ENCODE data around the gene IMMP2L. TPM values are rescaled to one million over a fixed set of nuclear protein-coding genes. Genes with fewer than 3 reads are reported as not detected.

IMMP2L gene
- total RNA-seq, 2 experiments from 2014 or later = 17.4 to 30.2 TPM

GRCh38 chr7:111089822-111090426 lies 472.4 kb downstream of the IMMP2L start:
- H3K9me3 Mint-ChIP-seq = peaks cover 7% of the 10 kb centered on the region
- CTCF ChIA-PET = interaction anchor here (0.8 to 1.3 kb wide), 4 partner anchors 10 to 78 kb away, joined by 3 read pairs; no protein-coding TSS in a partner anchor
- TF ChIP-seq CTCF (IDR thresholded peaks at IDR 0.05) = peak; percentile 78
- peak overlapping the region; percentile 96 for H3K4me3 Mint-ChIP-seq
- peaks cover 51% of the 10 kb centered on the region for H3K4me1 Mint-ChIP-seq (ENCODE audit: low read depth)
- ATAC-seq (no peak), DNase-seq (no peak)
- peaks cover 45% of the 10 kb centered on the region for H3K36me3 Mint-ChIP-seq (ENCODE audit: low read depth)
- H3K27ac Mint-ChIP-seq = peak overlapping the region; percentile 94
- H3K27me3 Mint-ChIP-seq = no peaks in the 10 kb centered on the region
- POLR2A ChIA-PET = interaction anchor here (0.9 to 3.9 kb wide), 7 partner anchors 7 to 72 kb away, joined by 3 to 27 read pairs (median 8); no protein-coding TSS in a partner anchor
- intact Hi-C loops (cut with micrococcal nuclease) = loop anchor here (5.0 to 10.0 kb wide), 4 partner anchors 195 to 645 kb away; no protein-coding TSS in a partner anchor

- no peak for ATAC-seq
- TF ChIP-seq CTCF (IDR thresholded peaks at IDR 0.05) = no peak
- H3K27ac Mint-ChIP-seq = peak overlapping the region; percentile 91
- ChIA-PET CTCF (interaction anchor here (0.6 kb wide), 1 partner anchor 122 kb away, joined by 3 read pairs; no protein-coding TSS in a partner anchor), POLR2A (no interaction called here)
- no peak for DNase-seq
- H3K4me3 Mint-ChIP-seq = no peak overlapping the region
- peaks cover 7% of the 10 kb centered on the region for H3K9me3 Mint-ChIP-seq
- no peaks in the 10 kb centered on the region for H3K27me3 Mint-ChIP-seq
- intact Hi-C loops (cut with micrococcal nuclease) = loop anchor here (10.0 kb wide), 1 partner anchor 194 kb away; no protein-coding TSS in a partner anchor
- peaks cover 58% of the 10 kb centered on the region for H3K4me1 Mint-ChIP-seq (ENCODE audit: low read depth)
- peaks cover 29% of the 10 kb centered on the region for H3K36me3 Mint-ChIP-seq (ENCODE audit: low read depth)
Observed at GRCh38 chr7:111088328-111088727, 474.0 kb downstream of the IMMP2L start.

GRCh38 chr7:111086532-111086931 lies 475.8 kb downstream of the IMMP2L start:
- ChIA-PET CTCF (interaction anchor here (0.6 to 2.0 kb wide), 6 partner anchors 12 to 215 kb away, joined by 3 to 6 read pairs (median 4); no protein-coding TSS in a partner anchor), POLR2A (interaction anchor here (0.6 to 1.5 kb wide), 4 partner anchors 11 to 89 kb away, joined by 3 to 8 read pairs (median 4); no protein-coding TSS in a partner anchor)
- DNase-seq (peak; percentile 55), ATAC-seq (peak; percentile 35)
- Mint-ChIP-seq H3K4me3 (peak overlapping the region; percentile 38), H3K27ac (peak overlapping the region; percentile 97), H3K27me3 (no peaks in the 10 kb centered on the region), H3K36me3 (ENCODE audit: low read depth) (peaks cover 16% of the 10 kb centered on the region), H3K4me1 (ENCODE audit: low read depth) (peaks cover 73% of the 10 kb centered on the region), H3K9me3 (peaks cover 7% of the 10 kb centered on the region)
- TF ChIP-seq CTCF (IDR thresholded peaks at IDR 0.05) = no peak
- intact Hi-C loops (cut with micrococcal nuclease) = loop anchor here (2.0 to 10.0 kb wide), 2 partner anchors 74 to 192 kb away; no protein-coding TSS in a partner anchor

- POLR2A ChIA-PET = interaction anchor here (1.3 kb wide), 1 partner anchor 59 kb away, joined by 4 read pairs; no protein-coding TSS in a partner anchor
- H3K4me3 Mint-ChIP-seq = peak overlapping the region; percentile 7
Observed at GRCh38 chr7:111085356-111085755, 476.9 kb downstream of the IMMP2L start.

More at GRCh38 chr7:111085356-111085755, 476.9 kb downstream of the IMMP2L start:
- peaks cover 15% of the 10 kb centered on the region for H3K36me3 Mint-ChIP-seq (ENCODE audit: low read depth)
- no peak for TF ChIP-seq CTCF (IDR thresholded peaks at IDR 0.05)
- peaks cover 79% of the 10 kb centered on the region for H3K4me1 Mint-ChIP-seq (ENCODE audit: low read depth)
- DNase-seq (no peak), ATAC-seq (no peak)
- peaks cover 7% of the 10 kb centered on the region for H3K9me3 Mint-ChIP-seq
- H3K27ac Mint-ChIP-seq = peak overlapping the region; percentile 97
- no peaks in the 10 kb centered on the region for H3K27me3 Mint-ChIP-seq
- CTCF ChIA-PET = interaction anchor here (2.0 kb wide), 1 partner anchor 56 kb away, joined by 6 read pairs; no protein-coding TSS in a partner anchor
- intact Hi-C loops (cut with micrococcal nuclease) = loop anchor here (10.0 kb wide), 1 partner anchor 191 kb away; no protein-coding TSS in a partner anchor

Data from activated CD8-positive, alpha-beta T cell treated with anti-CD3 and anti-CD28 coated beads for 36 hours (primary cell).